HUES64 (cell line): ENCODE results near the gene NAP1L4.
"Not testable (repeated sequence)": the region's sequence is repeated elsewhere in the genome, so short reads cannot be mapped to it uniquely, and the experiment has no call there.

Experiments used
- H3K27ac ChIP-seq: 2 replicates; pipeline ENCODE4 v1.7.0; 2013; ENCODE audit warnings: low read depth, low read length, inconsistent platforms
- H3K27me3 ChIP-seq: 2 replicates; pipeline ENCODE4 v1.6.1; 2013; ENCODE audit warnings: mild to moderate bottlenecking, low read length; ENCODE audit not compliant: insufficient read depth
- H3K36me3 ChIP-seq: 2 replicates; pipeline ENCODE4 v1.6.1; 2013; ENCODE audit warnings: mild to moderate bottlenecking, low read length; ENCODE audit not compliant: insufficient read depth
- H3K4me1 ChIP-seq: 2 replicates; pipeline ENCODE4 v1.6.1; 2013; ENCODE audit warnings: mild to moderate bottlenecking, low read length, moderate library complexity; ENCODE audit not compliant: insufficient read depth
- H3K4me3 ChIP-seq: 2 replicates; pipeline ENCODE4 v1.5.1; 2013; ENCODE audit warnings: mild to moderate bottlenecking, low read length, moderate library complexity
- H3K9ac ChIP-seq: 2 replicates; pipeline ENCODE4 v1.6.1; 2013; ENCODE audit warnings: mild to moderate bottlenecking, low read depth, low read length
- H3K9me3 ChIP-seq: 2 replicates; pipeline ENCODE4 v1.6.1; 2013; ENCODE audit warnings: low read depth, low read length; ENCODE audit not compliant: insufficient read depth
- WGBS: fragments of 150-250, 120-280 bp; methylation state at CpG from one replicate; pipeline ENCODE4 v1.1.7; 2013; ENCODE audit warnings: missing lambda C conversion rate; 5-methylcytosine and 5-hydroxymethylcytosine counted together

The NAP1L4 gene

GRCh38 chr11:2942447-2942846 lies 49.7 kb downstream of the NAP1L4 start:
- Histone ChIP-seq H3K36me3 (peaks cover 35% of the 10 kb centered on the region), H3K9me3 (peaks cover 24% of the 10 kb centered on the region), H3K4me3 (no peak overlapping the region), H3K9ac (no peak overlapping the region), H3K27me3 (no peaks in the 10 kb centered on the region), H3K27ac (no peak overlapping the region), H3K4me1 (peaks cover 27% of the 10 kb centered on the region)
- 79% methylated on average over 12 of the region's 13 CpGs for WGBS

DNA sequence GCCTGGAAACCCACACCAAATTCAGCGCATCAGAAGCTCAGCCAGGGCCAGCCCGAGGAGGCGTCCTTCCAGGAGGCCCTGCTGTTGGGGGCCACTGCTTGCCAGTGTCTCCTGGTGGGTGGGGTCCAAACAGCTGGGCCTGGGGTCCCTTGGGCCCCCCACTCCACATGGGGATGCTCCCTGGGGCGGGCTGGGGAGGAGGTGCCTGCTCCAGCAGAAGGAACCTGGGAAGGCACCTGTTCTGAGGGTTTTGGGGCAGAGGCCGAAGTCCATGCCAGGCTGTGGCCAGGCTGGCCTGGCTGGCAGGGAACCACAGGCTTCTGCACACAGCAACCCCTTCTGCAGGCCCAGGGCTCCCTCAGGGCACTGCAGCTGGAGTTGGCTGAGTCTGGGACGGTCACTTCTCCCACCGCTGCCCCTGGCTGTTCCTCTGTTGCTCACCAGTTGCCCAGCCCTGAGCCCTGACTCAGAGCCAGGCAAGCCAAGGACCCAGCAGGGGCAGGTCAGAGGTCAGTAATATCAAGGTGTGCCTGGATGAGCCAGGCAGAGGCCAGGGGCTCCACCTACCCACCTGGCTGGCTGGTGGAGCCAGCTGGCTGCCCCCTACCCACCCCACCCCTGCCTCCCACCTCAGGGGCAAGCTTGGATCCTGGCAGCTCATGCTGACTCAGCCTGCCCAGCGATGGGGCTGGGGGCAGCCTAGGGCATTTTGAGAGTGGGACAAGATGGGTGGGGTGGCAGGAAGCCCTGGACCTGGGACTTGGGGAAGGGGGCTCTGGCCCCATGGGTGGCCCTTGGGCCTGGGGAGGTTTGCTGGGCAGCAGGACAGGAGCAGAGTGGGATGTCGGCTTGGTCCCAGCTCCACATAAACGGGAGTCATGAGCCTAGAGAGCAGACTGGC lies 51.0 kb downstream of the NAP1L4 start:
- 74% methylated on average over 10 of the region's 10 CpGs for WGBS
- peaks cover 29% of the 10 kb centered on the region for H3K9me3 ChIP-seq
- H3K4me1 ChIP-seq = peaks cover 15% of the 10 kb centered on the region
- H3K9ac ChIP-seq = no peak overlapping the region
- peaks cover 24% of the 10 kb centered on the region for H3K36me3 ChIP-seq
- 0 out of 2 replicates have a peak overlapping the region, but pooled peaks have one; percentile 23 for H3K27ac ChIP-seq
- no peaks in the 10 kb centered on the region for H3K27me3 ChIP-seq
- no peak overlapping the region for H3K4me3 ChIP-seq

- no peak overlapping the region for H3K27ac ChIP-seq
- H3K27me3 ChIP-seq = no peaks in the 10 kb centered on the region
- WGBS = 91% methylated on average over 16 of the region's 16 CpGs
- H3K9me3 ChIP-seq = peaks cover 29% of the 10 kb centered on the region
- peaks cover 24% of the 10 kb centered on the region for H3K36me3 ChIP-seq
- no peak overlapping the region for H3K9ac ChIP-seq
- H3K4me1 ChIP-seq = peaks cover 9% of the 10 kb centered on the region
- no peak overlapping the region for H3K4me3 ChIP-seq
Measured at GRCh38 chr11:2940147-2940920, 51.8 kb downstream of the NAP1L4 start.

GRCh38 chr11:2938458-2939418 lies 53.4 kb downstream of the NAP1L4 start:
- 85% methylated on average over 20 of the region's 20 CpGs for whole genome bisulfite sequencing

DNA sequence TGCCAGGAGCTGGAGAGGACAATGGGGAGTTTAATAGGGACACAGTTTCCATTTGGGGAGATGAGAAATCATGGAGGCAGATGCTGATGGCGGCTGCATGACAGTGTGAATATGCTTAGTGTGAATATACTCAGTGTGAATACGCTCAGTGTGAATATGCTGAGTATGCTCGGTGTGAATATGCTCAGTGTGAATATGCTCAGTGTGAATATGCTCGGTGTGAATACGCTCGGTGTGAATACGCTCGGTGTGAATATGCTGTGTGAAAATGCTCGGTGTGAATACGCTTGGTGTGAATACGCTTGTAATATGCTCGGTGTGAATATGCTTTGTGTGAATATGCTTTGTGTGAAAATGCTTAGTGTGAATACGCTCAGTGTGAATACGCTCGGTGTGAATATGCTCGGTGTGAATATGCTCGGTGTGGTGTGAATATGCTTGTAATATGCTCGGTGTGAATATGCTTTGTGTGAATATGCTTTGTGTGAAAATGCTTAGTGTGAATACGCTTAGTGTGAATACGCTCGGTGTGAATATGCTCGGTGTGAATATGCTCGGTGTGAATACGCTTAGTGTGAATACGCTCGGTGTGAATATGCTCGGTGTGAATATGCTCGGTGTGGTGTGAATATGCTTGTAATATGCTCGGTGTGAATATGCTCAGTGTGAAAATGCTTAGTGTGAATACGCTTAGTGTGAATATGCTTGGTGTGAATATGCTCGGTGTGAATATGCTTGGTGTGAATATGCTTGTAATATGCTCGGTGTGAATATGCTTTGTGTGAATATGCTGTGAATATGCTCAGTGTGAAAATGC lies 54.3 kb downstream of the NAP1L4 start:
- not testable (repeated sequence) for H3K4me3 ChIP-seq, H3K4me1 ChIP-seq, H3K27me3 ChIP-seq, H3K36me3 ChIP-seq, H3K27ac ChIP-seq, H3K9ac ChIP-seq
- peaks cover 29% of the 10 kb centered on the region for H3K9me3 ChIP-seq
- 92% methylated on average over 31 of the region's 32 CpGs for WGBS

More at GRCh38 chr11:2938458-2939418, 53.4 kb downstream of the NAP1L4 start:
- not testable (repeated sequence) for H3K27ac ChIP-seq, H3K9ac ChIP-seq, H3K36me3 ChIP-seq, H3K4me1 ChIP-seq, H3K27me3 ChIP-seq, H3K4me3 ChIP-seq
- peaks cover 29% of the 10 kb centered on the region for H3K9me3 ChIP-seq

GRCh38 chr11:2934611-2935239 lies 57.4 kb downstream of the NAP1L4 start:
- H3K9me3 ChIP-seq = peaks cover 26% of the 10 kb centered on the region
- no peak overlapping the region for H3K9ac ChIP-seq
- H3K27me3 ChIP-seq = peaks cover 9% of the 10 kb centered on the region
- H3K4me1 ChIP-seq = peaks cover 4% of the 10 kb centered on the region; the same call in 1 of the 2 replicates
- 93% methylated on average over 14 of the region's 14 CpGs for WGBS
- no peak overlapping the region for H3K27ac ChIP-seq
- H3K36me3 ChIP-seq = no peaks in the 10 kb centered on the region
- no peak overlapping the region for H3K4me3 ChIP-seq

- no peak overlapping the region for H3K4me3 ChIP-seq
- peaks cover 14% of the 10 kb centered on the region for H3K27me3 ChIP-seq
- H3K9me3 ChIP-seq = peaks cover 21% of the 10 kb centered on the region
- H3K36me3 ChIP-seq = no peaks in the 10 kb centered on the region
- no peak overlapping the region for H3K9ac ChIP-seq
- H3K27ac ChIP-seq = no peak overlapping the region
- peaks cover 4% of the 10 kb centered on the region; the same call in 1 of the 2 replicates for H3K4me1 ChIP-seq
- WGBS = 90% methylated on average over 7 of the region's 7 CpGs
Measured at GRCh38 chr11:2934021-2934550, 58.0 kb downstream of the NAP1L4 start.

GRCh38 chr11:2933375-2934020 lies 58.6 kb downstream of the NAP1L4 start:
- no peak overlapping the region for H3K9ac ChIP-seq

GRCh38 chr11:2932850-2933251 lies 59.3 kb downstream of the NAP1L4 start:
- no peak overlapping the region for H3K4me3 ChIP-seq
- peaks cover 27% of the 10 kb centered on the region for H3K27me3 ChIP-seq
- 80% methylated on average over 15 of the region's 15 CpGs for WGBS
- H3K36me3 ChIP-seq = no peaks in the 10 kb centered on the region
- H3K4me1 ChIP-seq = peaks cover 6% of the 10 kb centered on the region; the same call in 1 of the 2 replicates
- no peak overlapping the region for H3K27ac ChIP-seq
- H3K9ac ChIP-seq = no peak overlapping the region
- H3K9me3 ChIP-seq = peaks cover 9% of the 10 kb centered on the region

More at GRCh38 chr11:2933375-2934020, 58.6 kb downstream of the NAP1L4 start:
- H3K27me3 ChIP-seq = peaks cover 20% of the 10 kb centered on the region
- peaks cover 16% of the 10 kb centered on the region for H3K9me3 ChIP-seq
- 63% methylated on average over 12 of the region's 12 CpGs for WGBS
- peaks cover 4% of the 10 kb centered on the region; the same call in 1 of the 2 replicates for H3K4me1 ChIP-seq
- no peak overlapping the region for H3K4me3 ChIP-seq
- H3K27ac ChIP-seq = no peak overlapping the region
- no peaks in the 10 kb centered on the region for H3K36me3 ChIP-seq
